ENCODE results near the gene SIX3.

Gene SIX3

DNA sequence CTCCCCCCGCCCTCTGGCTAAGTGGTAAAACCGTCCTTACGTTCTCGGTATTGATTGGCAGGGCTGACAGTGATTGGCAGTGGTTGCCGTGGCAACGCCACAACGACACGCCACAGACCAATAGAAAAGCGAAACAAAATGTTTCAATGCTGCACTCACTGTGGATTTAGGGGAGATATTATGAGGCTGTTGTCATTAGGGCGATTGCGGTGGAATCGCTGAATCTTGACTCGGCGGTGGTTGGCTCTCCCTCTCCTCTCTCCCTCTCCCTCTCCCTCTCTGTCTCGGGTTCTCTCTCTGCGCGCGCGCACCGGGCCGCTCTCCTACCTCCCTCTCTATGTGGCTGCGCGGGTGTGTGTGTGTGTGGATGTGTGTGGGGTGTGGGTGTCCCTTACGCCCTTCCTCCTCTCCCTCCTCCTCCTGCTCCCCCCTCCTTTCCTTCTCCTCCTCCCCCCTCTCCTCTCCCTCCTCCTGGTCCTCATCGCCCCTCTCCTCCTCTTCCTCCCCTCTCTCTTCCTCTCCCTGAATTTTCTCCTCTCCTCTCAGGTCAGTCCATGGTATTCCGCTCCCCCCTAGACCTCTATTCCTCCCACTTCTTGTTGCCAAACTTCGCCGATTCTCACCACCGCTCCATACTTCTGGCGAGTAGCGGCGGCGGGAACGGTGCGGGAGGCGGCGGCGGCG is at the start of gene SIX3:
Gene SIX3, plus strand, starts transcription at position 152 of the 684 bp plus-strand sequence. Its CDS starts 403 bp downstream, at position 555.
- DNase-seq, result no peak

GRCh38 chr2:44894058-44894457 is 47.4 kb upstream of the SIX3 start:
- no peak for DNase-seq

DNA sequence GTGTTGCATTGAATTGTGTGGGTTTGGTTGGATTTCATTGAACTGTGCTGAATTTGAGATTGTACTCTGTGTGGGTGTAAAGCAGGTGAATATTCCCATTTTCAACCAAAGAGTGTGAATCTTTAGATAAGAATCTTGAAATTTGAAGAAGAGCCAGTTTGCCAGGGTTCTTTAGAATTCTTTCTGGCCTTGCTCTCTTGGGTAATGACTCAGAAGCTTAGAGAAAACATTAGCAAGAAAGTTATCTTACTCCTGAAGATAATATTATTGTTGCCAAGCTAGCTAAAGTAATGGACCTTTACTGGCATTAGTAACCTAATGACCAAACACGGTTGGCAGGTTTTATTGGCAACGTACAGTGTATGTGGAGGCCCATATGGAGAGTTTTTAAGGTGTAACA is 46.4 kb upstream of the SIX3 start:
- DNase-seq, result no peak

GRCh38 chr2:44897406-44897805 is 44.1 kb upstream of the SIX3 start:
- no peak for DNase-seq

DNA sequence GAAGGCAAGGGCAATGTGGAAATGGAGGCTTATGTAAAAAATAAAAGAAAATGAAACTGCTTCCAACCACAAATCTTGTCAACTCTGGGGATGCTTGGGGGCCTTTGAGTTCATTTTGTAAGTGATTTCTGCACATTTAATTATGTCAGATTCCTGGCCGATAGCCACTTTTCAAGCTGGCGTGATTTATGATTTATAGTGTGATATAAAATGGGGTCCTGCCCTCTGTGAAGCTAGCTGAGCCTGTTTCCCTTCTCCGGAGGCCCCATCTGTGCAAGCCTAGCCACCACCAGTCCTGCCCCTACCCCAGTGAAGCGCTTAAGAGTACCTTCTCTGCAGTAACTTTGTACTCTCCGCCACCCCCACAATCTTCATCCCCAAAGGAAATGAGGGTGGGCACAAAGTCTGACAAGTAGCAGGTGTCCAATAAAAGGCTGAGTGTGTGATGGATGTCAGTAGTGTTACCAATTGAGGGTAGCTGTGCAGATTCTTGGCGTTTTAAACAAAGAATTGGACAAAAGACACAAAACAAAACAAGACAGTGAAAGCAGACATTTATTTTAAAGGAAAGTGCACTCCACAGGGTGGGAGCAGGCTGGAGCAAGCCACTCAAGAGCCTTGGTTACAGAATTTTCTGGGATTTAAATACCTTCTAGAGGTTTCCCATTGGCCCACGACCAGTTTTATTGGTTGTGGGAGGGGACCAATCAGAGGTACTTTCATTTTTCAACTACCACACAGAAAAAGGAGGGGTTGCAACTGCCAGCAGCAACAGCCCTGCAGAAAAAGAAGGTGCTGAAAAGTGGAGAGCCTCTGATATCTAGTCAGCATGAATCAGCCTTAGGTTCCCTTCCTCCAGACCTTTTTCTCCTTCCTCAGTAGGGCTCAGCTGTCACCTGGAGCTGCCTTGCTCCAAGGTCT is 39.0 kb upstream of the SIX3 start:
- no peak for DNase-seq

GRCh38 chr2:44904578-44904977 is 36.9 kb upstream of the SIX3 start:
- no peak for DNase-seq

- no peak for DNase-seq
Measured at GRCh38 chr2:44906972-44907371, 34.5 kb upstream of the SIX3 start.

GRCh38 chr2:44909831-44910230 is 31.7 kb upstream of the SIX3 start:
- DNase-seq, result no peak

DNA sequence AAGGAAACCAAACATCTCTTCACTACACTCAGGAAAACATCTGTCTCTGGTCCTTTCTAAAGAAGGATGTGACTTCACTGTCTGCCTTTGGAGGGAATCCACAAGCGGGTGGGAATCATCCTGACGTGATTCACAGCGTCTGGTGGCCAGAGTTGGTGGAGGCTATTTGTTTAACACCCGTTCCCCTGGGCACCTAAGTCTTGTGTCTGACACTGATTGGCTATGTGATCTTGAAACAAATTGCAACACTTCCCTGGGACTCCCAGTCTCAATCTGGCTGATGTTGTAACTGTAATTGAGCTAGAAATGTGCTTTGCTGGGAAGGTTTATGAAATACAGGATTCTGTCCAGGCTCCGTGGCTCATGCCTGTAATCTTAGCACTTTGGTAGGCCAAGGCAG is 28.8 kb upstream of the SIX3 start:
- no peak for DNase-seq

DNA sequence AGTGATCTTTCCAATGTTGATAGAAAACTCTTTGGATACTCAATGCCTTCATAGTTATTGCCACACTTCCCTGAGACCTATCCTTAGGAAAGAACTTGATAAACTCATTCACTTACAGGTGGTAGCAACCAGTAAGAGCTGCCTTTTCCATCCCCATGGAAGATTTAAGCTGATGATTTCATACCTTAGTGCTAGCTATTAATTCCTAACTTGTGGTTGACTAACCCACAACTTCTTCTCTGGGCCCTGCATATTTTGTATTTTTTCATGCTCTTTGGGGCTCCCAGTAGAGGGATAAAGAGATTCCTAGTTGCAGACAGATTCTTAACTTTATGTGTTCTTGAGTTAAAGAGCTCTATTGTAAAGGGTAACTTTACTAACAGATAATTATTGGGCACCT is 25.2 kb upstream of the SIX3 start:
- DNase-seq, result no peak

DNA sequence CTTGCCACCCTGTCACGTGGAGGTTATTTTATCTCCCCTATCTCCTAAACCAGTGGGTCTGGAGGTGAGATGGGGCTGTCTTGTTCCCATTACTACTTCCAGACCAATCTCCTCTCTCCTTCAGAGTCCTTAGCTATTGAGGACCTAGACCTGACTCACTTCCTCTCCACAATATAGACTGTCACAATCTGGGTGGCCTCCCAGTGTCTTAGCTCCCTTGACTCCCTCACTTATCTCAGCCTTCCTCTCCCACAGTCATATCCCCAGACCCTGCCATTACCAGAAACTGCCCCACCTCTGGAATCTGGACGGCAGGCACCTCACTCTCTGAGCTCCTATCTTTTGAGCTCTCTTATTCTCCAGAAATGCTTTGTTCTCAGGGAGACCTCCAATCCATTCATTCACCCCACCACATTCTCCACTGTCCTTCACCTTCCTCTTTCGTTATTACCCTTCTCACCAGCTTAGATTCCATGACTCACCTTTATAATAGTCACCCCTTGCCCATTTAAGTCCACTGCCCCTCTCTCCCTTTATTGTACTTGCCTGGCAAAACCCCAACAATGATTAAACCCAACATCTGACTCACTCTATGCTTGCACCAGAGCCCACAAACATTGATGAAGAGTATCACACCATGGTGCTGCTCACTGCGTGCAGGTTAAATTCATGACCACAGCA is 23.3 kb upstream of the SIX3 start:
- no peak for DNase-seq

- DNase-seq, result no peak
Measured at GRCh38 chr2:44920751-44921150, 20.8 kb upstream of the SIX3 start.

GRCh38 chr2:44922776-44923175 is 18.7 kb upstream of the SIX3 start:
- DNase-seq, result no peak

DNA sequence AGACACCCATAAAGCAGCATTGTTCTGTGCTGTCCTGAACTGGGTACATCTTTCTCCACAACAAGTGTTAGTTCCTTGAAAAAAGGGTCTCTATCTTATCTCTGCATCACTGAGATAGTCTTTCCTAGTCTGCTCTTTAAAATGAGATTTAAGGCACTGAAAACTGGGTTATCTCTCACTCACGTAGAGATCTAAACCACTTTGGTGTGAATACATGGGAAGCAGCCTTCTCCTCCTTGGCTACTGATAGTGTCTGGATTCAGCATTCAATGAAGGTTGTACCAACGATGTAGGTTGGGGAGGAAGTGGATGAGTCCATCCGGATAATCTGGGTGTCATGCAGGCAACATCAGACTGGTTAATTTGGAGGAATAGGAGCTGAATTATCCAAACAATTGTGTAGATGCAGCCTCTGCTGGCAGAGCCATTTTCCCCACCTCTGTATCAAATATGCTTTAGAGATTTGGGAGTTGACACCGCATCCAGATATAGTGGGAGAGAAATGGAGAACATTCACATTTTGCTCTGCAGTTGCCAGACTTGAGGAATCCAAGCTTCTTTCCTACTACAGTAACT is 15.9 kb upstream of the SIX3 start:
- no peak for DNase-seq

DNA sequence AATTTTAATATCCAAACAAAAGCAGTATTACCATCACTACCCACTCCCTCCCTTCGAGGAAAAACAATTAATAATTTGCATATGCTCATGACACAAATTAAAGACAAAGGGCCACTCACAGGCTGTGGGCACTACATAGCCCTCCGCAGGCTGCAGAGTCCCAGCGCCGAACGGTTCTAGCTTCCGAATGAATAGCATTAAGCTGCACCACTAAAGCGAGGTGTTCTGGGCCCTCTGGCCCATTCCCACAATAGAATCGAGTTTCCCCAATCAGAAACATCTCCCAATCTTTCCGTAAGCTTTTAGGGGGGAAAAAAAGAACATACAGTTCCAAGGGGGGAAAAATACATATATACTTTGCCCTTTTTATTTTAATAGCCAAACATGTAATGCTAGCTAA is 14.5 kb upstream of the SIX3 start:
- DNase-seq, result no peak

DNA sequence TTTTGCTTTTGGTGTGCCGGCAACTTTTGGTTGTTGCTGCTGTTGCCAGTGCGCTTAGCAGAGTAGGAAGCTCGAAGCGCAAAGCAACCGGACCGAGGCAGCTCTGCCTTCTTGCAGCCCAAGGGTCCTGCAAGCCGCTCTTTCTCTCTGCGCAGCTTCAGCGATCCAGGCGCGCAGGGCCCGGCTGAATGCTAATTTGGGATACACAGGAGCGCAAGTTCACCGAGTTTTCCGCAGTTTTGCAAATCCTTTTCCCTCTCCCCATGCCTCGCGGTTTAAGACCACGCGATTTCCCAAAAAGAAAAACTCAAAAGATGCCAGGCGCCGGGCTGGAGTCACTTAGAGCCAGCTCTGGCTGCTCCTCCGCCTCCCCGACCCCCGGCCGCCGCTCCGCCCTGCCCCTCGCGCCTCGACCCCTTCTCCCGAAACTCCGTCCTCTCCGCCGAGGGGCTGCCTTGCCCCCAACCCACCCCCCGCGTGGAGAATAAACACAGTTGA is 13.5 kb upstream of the SIX3 start:
- no peak for DNase-seq

- DNase-seq, result no peak
Measured at GRCh38 chr2:44928483-44929158, 12.9 kb upstream of the SIX3 start.

GRCh38 chr2:44929159-44929734 is 12.3 kb upstream of the SIX3 start:
- no peak for DNase-seq

DNA sequence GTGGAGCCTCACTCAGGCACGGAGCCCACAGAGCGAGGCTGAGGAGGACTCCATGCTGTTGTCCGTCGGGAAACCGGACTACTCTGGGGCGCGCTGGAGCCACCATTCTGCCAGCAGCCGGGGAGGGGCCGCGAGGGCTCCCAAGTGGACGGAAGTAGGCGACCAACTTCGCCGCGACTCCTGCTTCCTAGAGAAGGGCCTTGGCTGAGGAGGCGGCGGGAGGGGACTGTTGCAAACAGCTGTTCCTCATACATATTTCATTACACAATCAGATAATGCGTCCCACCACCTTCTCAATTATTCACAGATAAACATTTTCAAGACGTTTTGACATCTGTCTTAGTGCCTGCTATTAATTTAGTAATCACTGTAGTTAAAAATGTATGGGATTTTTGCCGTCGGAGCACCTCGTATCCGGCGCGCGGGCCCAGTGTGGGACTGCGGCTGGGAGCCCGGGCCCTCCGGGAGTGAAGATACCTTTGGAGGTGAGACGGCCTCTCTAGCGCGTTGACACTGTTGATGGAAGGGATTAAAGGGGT is 11.7 kb upstream of the SIX3 start:
- no peak for DNase-seq

DNA sequence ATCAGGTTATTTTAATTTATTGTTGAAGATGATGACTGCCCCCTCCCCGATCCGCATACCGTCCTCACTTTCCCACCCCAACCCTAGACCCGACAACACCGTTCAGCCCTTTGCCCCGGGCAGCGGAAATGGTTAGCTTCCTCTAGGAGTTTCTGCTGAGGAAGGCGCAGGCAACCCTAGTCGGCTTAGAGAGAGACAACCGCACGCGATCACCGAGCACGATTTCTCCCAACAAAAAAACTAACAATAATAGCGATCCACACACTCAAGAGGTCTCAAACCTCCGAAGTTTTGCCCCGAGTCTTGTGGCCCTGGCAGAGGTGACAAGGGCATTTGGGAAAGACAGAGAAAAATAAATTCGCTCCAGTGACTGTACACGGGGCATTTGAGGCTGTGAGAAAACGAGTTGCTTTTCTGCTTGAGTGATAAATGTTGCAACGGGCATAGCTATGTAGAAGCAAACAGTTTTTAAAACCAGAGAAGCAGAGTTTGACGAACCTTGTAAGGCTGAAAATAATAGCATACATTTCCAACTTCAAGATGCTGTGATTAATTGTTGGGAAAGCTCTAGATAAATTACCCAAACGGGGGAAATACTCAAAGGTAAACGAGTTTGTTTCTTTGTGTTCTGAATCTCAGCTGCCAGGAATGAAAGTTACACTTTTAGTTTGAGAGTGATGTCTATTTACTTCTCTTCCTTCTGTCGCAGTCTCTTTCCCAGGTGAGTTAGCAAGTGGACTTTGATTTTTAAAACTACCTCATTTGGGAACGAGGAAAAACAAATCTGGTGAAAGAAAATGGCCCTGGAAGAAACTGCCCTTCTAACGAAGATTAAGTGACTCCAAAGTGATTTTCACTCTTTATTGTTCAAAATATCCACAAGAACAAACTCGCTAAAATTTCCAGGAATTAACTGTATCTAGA is 11.0 kb upstream of the SIX3 start:
- DNase-seq, result no peak
